HG03060 (cell line): ENCODE results near the gene SYT17.

Experiments
- ATAC-seq: cut with Tn5 transposase; IDR thresholded peaks from one replicate; pipeline ENCODE4 v1.9.1; 2021; ENCODE audit warnings: low read depth, moderate number of reproducible peaks; ENCODE audit not compliant: unreplicated experiment

The SYT17 gene

DNA sequence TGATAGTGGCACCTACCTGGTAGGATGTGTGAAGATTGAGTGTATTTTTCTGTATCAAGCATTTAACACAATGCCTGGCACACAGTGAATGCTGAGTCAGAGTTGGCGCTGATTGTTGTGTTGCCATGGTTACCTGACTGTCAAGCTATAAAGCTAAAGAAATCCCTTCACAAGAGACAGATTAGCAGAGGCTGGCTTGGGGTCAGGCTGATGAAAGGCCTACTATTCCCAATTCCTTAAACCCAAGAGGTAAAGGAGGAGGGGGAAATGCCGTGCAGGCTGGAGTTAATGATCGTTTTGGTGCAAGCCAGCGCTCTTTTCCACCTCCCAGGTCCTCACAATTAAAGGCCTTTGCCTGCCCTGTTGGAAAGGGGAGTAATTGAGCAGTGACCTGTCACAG lies 123.4 kb downstream of the SYT17 start:
- ATAC-seq, result no peak

DNA sequence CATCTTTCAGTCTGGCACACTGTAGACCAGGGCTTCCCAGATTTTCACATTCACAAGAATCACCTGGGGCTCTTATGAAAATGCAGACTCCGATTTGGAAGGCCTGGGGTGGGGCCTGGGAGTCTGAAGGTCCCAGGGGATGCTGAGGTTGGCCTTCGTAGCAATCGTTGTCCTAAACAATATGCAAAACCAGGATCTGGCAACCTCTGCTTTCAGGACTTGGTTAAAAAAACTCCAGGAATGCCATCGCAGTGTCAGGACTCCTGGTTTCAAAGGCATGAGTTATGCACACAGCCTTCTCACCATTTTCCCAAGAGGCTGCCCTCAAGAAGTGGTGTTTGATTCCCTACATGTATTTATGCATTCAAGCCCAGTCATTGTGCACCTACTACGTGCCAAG lies 124.1 kb downstream of the SYT17 start:
- ATAC-seq, result no peak

DNA sequence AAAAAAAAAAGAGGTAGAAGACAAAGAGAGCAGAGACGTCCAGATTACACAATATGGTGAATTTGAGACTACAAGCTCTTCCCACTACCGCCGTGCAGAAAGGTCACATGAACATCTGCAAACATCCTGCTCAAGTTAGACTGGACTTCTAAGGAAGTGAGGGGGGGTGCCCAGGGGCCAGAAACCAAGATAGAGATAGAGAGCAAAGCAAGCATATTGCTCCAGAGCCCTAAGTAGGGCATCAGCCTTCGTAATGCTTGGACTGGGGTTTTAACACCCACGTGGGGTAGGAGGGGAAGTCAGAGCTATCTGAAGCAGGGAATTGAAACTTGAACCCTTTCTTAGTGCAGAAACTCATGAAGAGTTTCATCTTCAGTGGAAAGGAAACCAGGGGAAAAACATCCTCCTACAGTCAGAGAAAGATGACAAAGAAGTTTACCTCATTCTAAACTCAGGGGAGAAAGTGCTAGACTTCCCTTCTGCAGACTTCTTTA lies 126.2 kb downstream of the SYT17 start:
- ATAC-seq, result no peak

DNA sequence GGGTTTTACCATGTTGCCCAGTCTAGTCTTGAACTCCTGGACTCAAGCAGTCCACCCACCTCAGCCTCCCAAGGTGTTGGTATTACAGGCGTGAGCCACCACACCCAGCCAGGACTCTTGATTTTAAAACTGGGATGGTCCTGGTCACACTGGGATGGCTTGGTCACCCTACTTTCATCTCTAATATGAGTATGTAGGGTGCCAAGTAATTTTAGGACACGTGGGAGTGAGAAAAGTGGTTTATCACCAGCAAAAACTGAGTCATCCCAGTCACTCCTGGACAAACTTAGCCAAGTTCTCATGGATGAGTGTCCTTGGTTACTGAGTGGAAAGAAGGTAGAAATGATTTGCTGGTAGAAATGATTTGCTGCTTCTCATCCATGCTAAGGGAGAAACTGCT lies 127.4 kb downstream of the SYT17 start:
- ATAC-seq, result no peak

DNA sequence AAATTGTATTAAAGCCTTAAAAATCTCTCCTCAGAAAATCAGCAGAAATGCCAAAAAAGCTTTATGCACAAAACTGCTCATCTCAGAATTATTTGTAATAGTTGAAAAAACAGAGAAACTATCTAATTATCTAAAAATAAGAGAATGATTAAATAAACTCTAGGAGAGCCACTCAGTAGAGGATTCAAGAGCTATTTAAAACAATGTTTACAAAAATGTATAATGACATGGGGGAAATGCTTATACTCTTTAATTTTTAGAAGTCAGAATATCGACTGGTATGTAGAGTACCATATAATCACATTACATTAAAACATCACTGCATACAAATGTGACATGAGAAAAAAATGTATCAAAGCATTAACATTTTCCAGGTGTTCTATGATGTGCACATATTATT lies 129.4 kb downstream of the SYT17 start:
- no peak for ATAC-seq

DNA sequence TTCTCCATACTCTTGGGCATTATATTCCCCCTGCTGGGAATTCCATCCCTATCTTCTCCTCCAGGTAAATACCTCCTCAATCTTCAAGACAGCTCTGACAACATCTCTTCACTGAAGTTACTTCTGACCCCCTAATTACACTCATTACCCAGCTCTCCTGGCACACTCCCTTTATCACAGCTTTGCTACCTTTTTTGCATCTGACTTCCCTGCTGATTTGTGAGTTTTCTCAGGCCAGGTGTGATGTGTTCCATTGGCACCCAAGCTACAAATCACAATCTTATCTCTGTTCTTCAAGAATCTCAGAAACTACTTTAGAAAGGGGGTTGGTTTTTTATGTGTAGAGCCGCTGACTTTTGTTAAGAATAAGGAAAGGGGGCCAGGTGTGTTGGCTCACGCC lies 131.5 kb downstream of the SYT17 start:
- no peak for ATAC-seq

DNA sequence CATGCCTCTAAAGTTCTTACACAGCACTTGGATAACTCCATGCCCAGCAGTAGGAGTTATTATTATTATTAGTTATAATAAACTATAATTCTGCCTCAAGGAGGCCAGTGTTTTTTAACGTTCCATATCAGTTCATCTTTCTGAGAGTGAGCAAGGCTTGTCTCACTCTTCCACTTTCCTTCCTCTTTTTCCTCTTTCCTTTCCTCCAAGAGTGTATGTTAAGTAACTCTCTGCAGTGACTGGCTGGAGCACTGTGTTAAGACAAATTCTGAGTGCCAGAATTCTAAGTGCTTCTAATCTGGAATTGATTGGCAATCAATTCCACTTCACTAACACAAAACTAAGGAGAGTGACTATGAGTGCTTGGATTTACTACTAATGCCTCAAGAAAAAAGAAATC lies 133.9 kb downstream of the SYT17 start:
- ATAC-seq, result no peak

DNA sequence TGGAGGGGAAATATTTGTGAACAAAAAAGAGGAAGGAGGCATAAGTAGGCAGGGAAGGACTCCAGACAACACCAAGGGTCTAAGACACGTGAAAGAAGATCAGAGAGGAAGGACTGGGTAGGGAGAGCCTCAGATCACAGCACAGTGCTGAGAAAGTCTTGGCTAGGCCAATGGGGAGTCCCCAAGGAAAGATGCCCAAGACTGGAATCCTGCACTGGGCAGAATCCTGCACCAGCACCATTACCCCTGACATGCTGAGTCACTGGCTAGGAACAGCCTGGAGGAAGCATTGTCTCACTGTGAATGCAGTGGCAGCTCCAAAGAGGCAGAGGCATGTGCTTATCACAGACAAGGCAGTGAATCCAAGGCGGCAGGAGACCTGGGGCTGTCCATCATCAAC lies 136.7 kb downstream of the SYT17 start:
- ATAC-seq, result no peak

DNA sequence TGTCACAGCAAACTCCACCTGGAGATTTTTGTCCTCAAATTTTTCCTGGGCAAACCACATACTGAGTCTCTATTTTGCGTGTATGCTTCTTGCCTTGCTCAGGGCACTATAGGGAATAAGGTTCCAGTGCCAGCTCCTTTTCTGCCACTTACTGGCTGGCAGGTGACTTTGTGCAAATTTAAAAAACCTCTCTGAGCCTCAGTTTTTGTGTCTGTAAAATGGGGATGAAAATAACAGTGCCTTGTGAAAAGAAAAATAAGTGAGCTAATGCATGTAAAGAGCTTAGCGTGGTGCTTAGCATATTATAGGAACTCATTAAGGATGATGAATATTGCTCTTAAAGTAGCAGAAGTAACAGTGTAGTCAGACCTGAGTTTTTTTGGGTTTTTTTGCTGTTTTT lies 137.4 kb downstream of the SYT17 start:
- no peak for ATAC-seq

DNA sequence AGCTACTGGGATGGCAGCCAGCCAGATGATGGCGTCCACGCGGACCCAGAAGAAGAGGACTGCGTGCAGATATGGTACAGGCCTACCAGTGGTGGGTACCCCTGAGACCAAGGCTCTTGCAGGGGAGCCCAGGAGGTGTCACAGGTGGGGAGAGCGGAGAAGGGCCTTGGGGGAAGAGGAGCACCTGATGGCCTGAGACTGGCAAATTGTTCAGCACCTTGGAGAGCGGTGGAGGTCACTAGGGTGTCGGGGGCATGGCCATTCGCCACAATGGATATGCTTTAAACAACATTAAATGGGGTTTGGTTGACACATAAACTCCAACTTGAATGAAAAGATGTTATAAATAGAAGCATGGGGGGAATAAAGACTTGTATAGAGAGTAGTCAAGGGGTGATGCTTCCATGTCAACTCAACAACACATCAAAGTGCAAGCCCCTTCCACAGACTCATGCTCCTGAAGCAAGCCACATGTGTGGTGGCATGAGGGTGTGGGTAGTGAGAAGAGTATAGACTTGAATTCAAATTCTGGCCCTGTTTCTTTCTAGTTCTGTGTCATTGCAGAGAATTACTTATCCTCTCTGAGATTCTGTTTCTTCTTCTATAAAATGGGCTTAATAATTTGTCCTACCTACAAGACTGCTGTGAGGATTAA lies 139.7 kb downstream of the SYT17 start:
- no peak for ATAC-seq

DNA sequence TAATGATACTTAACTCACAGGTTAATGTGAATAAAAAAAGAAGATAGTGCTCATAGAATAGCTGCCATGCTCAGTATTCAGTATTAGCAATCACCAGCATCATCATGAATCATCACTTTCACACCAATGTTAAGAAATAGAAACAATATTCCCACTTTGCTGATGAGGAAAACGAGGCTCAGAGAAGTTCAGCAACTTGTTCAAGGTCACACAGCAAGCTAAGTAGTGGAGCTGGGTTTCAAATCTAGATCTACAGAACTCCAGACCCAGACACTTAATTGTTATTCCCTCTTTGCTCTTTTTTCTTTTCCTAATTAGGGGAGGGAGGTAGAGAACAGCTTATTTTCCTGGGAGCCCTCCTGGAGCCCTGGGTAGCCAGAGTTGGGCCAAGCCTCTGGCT lies 140.4 kb downstream of the SYT17 start:
- no peak for ATAC-seq

DNA sequence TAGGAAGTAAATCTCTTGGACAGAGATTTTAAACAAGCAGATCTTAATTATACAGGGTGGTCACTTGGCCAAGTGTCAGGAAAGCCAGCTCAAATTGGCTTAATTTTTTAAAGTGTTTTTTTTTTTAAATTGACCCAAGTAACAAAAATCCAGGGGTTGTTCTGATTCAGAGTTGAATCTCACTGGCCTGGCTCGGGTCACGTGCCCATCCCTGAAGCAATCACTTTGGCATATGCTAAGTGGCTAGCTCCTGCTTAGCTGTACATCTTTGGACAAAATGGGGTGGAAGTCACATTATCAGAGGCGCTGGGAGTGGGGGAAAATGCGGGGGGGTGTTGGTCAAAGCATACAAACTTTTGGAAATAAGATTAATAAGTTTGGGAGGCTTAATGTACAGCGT lies 141.1 kb downstream of the SYT17 start:
- no peak for ATAC-seq

DNA sequence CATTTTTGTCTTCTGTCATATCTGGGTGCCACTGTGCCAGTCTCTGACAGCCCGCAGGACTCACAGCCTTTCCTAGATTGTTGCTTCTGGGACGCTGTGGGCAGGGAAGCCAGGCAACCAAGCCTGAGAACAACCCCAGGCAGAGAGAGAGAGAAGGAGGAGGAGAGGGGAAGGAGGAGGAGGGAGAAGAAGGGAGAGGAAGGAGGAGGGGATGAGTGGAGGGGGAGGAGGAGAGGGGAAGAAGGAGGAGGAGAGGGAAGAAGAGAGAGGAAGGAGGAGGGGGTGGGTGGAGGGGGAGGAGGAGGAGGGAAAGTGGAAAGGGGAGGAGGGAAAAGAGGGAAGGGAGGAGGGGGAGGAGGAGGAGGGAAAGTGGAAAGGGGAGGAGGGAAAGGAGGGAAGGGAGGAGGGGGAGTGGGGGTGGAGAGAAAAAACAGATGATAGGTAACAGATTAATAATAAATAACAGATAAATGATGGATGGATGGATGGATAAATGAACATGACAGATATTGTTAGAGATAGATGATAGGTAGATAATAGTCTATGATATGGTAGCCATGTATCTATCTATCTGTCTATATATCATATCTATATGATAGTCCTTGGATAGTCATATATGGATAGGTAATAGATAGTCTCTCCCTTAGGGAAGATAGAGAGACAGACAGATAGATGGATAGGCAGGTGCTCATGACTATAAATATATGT lies 146.8 kb downstream of the SYT17 start:
- no peak for ATAC-seq

DNA sequence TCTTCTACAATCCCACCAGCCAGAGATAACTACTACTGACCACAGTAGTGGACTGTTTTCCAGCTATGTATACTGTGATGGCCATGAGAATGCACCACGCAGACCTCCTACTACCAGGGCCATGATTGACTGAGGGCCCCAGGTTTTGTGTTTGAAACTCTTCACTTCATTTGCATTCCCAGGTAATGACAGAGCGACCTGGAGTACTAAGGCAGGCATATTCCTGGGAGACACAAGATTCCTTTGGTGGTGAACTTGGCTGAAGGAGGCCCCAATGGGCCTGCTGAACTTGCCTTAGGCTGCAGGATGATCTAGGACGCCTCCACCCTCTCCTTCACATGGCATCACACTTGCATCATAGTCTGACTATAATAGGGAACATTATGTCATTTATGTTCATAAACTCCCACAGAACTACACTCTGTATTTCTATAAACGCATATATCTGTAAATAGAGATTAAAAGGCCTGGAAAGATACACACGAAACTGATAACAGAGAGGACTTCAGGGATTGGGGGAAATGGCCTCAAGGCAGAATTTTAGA lies 147.9 kb downstream of the SYT17 start:
- no peak for ATAC-seq

DNA sequence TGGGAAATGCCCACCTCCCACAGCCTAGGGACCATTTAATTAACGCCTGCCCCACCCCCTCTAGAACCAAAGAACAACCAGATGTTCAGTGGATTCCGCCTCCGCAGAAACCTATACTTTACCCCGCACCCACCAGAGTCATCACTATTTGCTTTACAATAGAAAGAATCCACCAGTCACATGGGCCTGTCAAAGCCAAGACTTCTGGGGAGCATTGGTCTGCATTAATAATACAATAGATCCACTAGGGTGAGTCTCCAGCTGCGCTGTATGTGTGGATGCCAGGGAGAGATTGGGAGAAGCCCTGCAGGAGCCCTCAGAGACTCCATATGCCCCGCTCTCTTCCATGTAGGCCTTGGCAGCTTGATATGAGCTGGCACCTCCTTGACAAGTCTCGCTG lies 148.8 kb downstream of the SYT17 start:
- no peak for ATAC-seq
